GM18907 (cell line): ENCODE results near the gene MAML2.
A peak's percentile ranks its signal among the peaks of the same experiment; 100 is the strongest.

ENCODE experiments used
- ATAC-seq: cut with Tn5 transposase; IDR thresholded peaks from one replicate; pipeline ENCODE4 v1.9.1; 2021; ENCODE audit warnings: mild to moderate bottlenecking, moderate library complexity; ENCODE audit not compliant: unreplicated experiment

Gene MAML2

DNA sequence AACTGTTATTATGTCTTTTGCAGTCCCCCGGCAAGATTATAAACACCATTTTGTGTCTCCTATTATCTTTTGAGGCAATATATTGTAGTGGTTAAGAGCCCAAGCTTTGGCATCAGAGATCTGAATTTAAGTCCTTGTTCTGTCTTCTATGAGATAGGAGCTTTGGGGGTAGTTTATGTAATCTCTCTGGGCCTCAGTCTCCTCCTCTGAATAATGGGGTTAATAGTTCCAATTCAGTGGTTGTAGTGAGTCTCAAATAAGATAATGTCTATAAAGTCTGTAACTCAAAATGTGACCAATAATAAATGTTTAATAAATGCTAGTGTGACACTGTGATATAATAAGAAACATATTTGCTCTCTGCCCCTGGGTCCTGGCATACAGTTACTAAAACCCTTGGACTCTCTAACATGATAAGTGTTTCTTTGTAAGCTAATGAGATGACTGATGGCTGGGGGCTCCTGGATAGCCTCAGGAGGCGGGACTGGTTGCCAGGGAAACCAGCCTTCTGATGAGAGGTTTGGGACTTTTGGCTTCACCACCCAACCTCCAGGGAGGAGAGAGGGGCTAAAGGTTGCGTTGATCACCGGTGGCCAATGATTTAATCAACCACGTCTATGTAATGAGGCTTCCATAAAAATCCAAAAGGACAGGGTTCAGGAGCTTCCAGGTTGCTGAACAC lies 235.7 kb downstream of the MAML2 start:
- ATAC-seq: no peak

DNA sequence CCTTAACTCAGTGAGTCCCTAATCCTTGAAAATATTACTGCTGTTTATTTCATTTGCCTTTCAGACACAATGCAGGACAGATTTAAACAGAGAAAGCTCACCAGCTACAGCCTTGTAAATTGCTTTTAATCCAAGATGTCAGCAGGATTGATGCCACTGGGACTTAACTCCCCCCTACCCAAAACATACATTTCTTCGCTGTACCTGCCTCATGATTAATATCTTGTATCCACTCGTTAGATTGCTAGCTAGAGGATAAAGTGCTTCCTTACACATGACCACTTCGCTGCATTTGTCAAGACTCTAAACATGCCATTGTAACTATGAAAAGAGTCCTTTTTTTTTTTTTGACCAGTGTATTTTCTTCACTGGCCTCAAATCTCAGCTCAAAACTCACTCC lies 236.3 kb downstream of the MAML2 start:
- no peak for ATAC-seq

DNA sequence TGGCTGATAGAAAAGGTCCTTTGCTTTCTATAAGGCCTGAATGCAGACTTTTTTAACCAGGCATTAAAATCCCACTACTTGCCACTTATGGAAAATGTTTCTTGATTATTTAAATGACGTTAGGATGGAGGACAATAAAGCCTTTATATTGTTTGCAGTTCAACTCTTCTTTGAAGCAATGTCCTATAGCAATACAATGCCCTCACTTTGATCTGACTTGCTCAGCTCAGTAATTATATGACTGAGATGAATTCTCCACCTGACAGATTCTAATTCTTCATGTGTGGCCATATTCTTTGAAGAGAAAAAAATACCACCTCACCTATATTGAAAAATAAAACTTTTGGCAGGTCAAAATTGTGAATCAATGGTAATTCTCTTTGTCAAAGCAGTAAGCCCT lies 237.1 kb downstream of the MAML2 start:
- ATAC-seq: no peak

DNA sequence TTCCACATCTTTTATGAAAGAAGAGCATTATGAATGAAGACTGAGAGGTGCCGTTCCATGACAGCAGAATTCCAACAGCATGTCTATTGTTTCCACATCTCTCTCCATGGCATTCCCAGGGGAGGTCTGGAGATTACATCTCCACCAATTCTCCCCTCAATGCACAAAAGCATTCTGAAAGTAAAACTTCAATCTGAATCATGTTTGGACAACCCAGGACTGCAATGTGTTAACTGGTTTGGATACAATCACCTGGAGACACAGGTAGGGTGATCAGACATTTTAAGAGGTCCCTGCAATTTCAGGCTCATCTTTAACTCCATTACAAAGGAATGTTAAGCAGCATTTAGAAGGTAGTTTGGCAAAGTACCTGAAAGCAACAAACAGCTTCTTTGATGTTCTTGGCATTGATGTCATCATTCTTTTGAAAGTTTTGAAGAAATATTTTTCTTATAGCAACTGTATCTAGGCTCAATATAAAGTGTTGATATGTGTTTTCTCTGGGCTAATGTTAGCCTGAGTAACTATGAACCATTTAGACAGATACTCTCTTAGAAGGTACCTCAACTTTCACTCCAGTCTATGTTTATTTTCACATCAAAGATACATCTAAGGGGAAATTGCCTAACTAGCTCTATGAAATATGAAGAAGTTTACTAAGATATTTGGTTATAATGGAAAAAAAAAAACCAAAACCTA lies 237.6 kb downstream of the MAML2 start:
- ATAC-seq: no peak

DNA sequence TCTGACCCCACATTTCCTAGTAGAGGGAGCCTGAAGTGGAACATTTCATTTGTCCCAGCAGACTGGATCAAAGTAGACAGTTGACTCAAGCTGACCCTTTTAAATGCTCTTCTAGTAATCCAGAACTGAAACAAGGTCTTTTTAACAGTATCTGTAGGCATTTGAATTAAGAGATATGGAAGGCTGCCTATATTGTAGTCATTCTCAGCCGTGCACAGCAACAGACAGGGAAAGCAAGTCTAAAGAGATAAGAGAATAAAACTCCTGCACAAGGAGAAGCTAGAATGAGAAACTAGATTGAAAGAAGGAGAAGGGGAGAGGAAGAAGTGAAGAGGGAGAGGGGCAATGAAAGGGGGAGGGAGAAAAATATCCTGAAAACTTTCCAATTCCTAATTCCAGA lies 238.5 kb downstream of the MAML2 start:
- ATAC-seq: no peak

DNA sequence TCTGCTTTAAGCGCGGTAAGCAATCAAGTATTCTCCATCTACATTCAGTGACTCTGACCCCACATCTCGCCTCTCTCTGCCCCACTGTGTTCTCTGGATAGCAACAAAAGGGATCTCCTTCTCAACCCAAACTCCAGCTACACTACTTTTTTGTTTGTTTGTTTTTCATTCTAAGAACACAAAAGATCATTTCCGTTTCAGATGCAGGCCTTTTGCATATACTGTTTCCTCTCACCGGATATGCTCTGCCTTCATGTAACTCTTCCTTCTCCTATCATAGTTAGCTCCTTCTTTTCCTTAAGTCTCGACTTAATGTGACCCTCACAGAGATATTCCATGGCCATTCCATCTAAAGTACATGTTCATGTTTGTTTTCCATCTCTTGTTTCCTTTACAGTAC lies 239.3 kb downstream of the MAML2 start:
- ATAC-seq: no peak

DNA sequence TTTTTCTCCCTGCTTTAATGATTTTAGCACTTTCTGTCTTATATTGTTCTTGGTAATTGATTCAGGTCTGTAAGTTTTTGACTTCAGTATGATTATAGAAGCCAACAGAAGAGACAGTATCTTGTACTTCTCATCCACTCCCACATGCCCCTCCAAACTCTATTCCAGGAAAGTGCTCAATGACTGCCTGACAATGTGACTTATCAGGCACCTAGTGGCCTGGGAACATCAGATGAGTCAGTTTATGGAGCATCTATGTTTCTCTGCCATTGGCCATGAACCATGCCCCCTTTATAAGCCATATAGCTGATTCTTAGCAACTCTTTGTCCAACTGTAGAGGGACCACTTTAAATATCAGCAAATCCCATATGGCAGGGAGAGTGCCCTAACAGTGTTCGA lies 239.9 kb downstream of the MAML2 start:
- no peak for ATAC-seq

DNA sequence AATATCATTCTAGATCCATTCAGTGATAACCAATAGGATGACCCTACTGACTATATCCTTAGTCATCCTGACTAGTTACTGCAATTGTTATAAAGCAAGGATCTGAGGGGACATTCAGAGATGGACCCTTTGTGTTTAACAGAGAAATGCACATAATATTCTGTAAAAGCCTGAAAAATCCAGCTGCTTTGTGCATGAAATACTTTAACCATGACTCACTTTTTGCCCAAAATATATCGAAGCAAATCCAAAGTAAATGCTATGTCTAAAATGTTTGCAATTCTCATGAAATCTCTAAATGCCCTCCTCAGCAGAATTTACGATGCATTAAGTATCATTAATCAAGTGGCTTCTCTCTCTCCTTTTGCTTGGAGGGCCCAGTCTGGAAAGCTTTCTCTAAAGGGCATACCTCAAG lies 240.3 kb downstream of the MAML2 start:
- no peak for ATAC-seq

DNA sequence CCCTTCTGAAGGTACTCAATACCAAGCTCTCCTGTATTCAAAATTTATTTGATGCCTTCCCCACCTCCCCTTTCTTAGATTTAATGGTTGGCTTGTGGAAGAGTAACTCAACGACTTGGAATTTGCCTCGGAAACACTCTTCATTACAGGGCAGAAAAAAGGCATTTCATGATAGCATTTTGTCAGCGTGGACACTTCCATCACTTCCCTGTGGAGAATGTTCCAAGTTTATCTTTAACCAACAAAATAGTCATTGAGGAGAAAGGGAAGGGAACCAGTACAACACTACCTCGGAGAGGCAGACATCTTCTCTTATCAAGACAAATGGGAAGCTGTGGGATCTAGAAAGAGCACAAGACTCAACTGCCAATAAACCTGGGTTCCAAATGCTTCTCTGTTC lies 241.8 kb downstream of the MAML2 start:
- no peak for ATAC-seq

DNA sequence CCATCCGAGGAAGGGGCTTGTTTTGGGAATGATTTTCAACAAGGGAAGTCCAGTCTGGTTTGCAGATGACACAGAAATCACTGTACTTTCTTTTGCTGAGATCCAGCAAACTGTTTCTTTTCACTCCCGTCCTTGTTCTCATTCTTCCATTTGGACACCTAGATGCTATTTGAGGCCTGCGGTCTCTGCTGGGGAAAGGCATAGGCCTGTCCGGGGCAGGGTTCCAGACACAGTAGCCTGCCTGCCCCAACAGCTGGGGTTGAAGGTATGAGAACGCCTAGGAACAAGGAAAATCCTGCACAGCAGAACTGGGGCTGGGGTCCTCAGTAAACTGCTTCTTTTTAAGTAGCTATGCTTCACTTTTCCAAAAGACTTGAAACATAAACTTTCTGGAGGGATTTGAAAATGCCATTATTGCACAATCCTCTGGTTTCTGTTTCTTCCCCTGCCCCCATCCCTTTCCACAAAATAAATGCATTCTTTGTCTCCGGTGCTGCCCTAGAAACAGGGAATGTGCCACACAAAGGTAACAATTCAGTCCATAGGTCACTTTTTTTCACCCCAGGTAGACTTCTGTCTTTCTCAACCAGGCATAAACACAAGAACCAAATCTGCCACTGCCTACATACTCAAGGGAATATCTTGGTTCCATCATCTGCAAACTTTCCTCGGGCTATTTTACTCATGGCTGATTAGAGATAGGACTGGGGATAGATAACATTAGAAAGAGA lies 244.3 kb downstream of the MAML2 start:
- no peak for ATAC-seq

DNA sequence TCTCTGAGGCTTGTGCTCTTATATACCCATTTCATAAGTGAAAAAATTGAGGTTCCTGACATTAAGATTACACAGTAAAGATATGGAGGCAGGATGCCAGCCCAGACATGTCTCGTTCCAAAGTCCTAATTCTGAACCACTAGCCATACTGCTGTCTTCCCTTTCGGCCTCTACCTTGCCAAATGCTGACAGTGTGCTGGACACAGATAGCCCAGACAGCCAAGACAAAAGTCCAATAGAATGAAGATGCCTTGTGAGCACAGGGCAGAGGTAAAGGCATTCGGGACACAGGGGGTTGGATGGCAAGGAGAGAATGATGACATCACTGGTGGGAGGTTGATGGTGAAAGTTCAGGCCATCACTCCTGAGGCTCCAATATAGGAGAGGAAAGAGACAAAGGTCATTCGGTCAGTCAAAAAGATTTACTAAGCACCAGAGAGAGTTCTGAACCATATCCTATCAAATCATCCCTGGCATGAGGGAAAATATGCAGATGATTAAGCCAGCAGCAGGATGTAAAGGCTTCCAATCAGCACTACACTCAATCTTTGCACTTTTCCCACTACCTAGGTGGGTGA lies 245.1 kb downstream of the MAML2 start:
- ATAC-seq: no peak

DNA sequence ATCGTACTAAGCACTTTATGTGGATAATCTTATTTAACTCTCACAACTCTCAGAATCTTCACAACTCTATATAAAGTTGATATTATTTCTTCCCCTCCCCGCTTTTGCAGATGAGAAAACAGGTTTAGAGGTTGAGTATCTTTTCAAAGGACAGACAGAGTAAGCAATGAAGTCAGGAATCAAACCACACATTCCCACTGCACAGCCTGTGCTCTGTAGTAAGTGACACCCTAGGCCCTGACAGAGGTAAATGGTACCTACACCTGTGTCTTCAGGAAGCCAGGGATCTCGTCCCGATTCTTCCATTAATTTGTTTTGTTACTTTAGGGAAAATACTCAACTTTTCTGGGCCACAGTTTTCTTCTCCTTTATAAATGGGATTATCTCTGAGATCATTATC lies 246.6 kb downstream of the MAML2 start:
- no peak for ATAC-seq

DNA sequence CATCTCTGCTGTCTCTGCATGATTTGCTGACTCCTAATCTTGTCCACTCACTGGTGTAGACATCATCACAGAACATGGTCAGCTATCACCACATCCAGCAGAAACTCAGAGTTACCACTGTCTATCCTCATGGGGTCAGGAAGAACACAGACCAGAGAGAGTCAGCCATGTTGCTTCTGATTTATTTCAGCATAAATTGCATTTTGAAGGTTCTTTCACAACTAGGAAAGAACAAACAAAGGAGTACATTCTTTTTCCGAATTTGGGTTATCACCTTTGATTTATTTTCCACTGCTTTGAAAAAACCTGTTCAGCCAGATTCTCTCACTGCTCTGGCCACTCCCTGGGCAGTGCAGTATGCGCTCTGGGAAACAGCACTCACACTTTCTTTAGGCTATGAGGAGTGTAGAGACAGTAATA lies 247.1 kb downstream of the MAML2 start:
- no peak for ATAC-seq

DNA sequence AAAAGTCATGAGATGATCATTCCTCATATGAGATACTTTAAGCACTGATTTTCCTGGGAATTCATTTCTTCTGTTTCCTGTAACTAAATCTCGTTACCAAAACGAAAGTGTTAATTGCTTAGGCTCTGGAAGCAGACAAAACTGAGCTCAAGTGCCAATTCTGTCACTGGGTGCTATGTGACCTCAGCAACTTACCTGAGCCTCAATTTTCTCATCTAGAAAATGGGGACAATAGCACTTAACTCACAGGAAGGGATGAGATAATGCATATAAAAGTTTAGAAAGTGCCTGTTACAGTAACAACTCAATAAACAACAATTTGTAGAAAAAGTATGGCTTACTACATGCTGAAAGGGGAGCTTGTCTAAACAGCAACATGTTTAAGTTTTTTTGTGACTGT lies 248.8 kb downstream of the MAML2 start:
- no peak for ATAC-seq

DNA sequence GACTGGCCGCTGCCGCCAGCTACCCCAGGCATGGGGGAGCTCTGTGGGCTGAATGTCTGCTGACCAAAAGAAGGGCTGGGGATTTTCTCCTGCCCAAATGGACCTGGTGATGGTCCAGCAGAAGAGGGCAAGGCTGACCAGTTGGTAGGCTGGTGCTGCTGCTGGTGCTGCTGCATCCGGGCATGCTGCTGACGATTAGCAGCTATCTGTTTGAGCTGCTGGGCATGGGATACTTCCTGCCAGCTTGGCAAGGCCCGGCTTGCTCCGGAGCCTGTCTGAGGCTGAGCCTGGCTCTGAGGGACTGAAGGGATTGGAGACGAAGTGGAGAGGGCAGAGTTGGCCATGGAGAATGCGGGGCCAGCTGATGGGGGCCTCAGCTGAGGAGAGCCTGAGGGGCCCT lies 250.5 kb downstream of the MAML2 start:
- no peak for ATAC-seq

DNA sequence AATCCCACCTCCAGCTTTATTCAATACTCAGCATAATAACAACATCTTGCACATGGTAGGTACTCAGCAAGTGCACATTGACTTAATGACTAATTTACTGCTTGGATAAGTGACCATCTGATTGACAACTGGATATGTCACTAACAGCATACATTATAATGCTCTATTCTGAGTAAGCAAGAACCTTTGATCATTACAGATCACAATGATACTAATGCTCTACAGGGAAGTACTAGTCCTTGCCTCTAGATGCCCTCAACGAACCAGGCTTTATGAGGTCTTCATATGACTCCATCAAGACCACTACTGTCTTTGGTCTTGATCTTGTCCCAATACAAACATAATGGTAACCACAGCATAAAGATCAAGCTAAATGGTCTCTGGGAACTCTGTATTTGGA lies 251.5 kb downstream of the MAML2 start:
- ATAC-seq: peak; percentile 77

DNA sequence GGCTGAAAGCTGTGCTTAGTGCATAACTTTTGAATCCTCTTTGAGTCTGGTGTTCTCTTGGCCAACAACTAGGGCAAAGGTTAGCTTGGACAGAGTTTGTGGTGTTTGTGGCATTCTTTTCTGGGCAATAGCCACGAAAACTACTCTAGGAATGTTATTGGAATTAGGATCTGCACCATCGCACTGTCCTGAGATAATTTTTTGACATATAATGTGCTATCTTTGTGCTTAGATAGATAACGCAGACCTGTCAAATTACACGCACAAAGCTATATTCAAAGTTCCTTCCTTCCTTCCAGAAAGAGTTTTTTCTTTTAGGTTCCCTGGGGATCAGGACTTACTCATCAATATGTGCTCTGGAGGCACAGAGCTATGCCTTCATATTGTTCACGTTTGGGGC lies 252.3 kb downstream of the MAML2 start:
- ATAC-seq: no peak

DNA sequence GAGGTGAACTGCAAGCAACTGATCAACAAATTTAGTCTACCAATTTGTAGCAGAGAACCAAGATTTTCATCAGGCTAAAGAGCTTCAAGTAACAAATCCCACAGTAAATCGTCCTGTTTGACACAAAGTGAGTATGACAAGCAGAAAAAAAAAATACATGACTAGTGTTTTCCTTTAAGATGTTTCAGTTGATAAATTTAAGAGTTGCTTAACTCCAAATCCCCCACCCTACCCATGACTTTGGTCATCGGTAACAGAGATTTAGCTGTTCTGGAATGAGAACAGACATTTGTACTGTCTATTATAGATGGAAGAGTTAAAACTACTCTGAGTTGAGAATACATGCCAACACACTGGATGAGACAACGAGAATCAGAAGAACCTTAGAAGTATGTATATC lies 254.1 kb downstream of the MAML2 start:
- no peak for ATAC-seq

DNA sequence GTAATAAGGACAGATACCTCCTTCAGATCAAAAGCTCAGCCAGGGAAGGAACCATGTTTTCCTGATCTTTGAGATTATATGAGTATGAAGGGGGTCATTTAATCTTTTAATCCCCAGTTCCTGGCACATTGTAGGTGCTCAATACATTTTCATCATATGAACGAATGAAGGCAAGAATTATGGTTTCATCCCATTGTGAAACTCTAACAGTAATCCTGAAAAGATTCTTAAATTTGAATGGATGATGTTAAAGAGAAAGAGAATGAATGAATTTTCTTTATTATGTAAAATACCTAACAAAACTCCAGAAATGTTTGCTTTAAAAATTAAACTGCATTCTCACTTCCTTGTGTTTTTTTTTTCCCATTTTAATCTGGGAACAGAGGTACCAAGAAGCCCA lies 256.9 kb downstream of the MAML2 start:
- ATAC-seq: no peak

DNA sequence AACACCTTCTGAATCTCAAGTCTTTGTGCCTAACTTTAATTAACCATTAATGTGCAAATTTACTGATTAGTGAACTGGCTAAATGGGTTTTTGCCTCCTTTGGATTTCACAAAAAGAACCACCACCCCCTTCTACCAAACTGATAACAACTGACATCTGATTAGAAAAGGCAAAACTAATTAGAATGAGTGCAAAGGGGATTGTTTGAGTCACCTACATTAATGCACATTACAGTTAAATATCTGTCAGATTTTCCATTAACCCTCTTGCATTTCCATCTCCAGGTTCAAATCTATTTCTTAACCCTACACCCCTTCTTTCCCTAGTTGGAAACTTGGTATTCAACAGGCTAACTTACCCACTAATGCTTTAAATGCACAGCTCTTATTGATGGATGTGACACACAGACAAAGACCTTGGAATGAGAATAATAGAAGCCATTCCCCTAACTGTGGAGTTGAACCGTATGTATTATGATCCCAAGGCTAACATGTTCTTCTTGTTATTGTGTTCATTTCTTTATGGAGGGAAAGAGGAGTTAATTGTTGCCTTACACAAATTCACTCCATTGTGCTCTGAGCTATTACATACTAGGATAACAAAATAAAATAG lies 257.6 kb downstream of the MAML2 start:
- ATAC-seq: no peak

DNA sequence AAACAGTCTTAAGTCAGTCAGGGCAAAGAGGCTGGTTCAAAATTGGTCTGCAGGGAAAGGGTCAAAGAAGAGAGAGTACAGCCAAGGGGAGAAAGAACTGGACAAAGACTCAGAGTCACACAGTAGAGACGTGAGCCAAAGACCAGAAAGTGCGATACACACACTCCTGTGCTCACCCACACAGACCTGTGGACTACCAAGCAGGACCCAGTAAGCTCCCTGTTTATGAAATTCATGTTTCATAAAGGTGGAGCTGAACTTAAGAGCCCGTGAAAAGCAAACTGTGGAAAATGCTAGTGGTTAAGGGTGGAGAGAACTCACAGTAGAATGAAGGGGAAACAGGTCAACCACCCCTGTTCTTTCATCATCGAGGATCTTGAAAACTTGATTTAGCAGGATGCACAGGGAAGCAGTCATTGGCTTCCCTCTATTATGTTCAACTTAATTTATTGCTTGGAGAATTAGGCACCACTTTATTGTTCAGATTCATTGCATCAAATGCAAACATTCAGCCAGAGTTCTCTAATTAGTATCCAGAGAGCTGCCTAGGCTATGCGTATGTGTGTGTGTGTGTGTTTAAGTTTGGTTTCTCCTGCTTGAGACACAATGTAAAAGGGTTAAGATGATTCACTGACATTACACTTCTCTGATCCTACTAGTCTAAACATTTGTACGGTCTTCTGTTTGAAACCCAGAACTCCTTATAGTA lies 258.2 kb downstream of the MAML2 start:
- ATAC-seq: no peak
